ENCODE measurements around the gene PLCB4.
A peak's percentile ranks its signal among the peaks of the same experiment; 100 is the strongest.

Gene PLCB4

DNA sequence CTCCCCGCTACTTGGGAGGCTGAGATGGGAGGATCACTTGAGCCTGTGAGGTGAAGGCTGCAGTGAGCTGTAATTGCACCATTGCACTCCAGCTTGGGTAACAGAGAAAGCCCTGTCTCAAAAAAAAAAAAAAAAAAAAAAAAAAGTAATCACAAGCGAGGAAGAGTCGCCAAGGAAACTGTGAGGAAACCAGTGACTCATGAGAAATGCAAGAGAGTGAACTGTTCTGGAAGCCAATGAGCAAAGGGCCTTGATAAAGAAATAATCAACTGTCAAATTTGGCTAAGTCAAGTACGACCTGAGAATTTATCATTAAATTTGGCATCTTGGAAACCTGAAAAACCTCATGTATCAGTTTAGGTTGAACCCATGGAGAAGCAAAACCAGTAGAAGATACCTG is 429.4 kb downstream of the PLCB4 start:
- DNase-seq (ENCODE audit: low spot score): no peak

- no peak for DNase-seq (ENCODE audit: low spot score)
These were observed 430.4 kb downstream of the PLCB4 start for GRCh38 chr20:9499126-9499899.

DNA sequence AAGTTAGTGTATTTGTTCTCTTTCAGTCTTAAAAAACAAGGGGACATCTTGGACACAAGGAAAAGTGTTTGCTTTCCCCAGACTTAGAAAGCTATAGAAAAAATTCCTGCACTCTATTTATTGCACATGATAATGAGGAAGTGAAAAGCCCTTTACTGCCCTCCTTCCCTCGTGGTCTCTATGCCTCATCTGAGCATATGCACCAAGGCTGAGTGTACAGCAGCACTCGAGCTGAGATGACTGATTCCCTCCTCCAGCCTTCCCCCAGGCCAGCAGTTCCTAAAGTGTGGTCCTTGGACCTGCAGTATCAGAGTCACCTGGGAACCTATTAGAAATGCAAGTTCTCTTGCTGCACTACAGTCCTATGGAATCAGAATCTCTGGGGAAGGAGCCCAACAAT is 431.2 kb downstream of the PLCB4 start:
- DNase-seq (ENCODE audit: low spot score): no peak

GRCh38 chr20:9501473-9501872 is 432.6 kb downstream of the PLCB4 start:
- DNase-seq (ENCODE audit: low spot score): no peak

GRCh38 chr20:9503526-9504245 is 434.8 kb downstream of the PLCB4 start:
- peak; percentile 37 for DNase-seq (ENCODE audit: low spot score)

GRCh38 chr20:9506280-9506821 is 437.5 kb downstream of the PLCB4 start:
- DNase-seq (ENCODE audit: low spot score): peak; percentile 17

GRCh38 chr20:9506964-9507369 is 438.1 kb downstream of the PLCB4 start:
- DNase-seq (ENCODE audit: low spot score): peak; percentile 17

DNA sequence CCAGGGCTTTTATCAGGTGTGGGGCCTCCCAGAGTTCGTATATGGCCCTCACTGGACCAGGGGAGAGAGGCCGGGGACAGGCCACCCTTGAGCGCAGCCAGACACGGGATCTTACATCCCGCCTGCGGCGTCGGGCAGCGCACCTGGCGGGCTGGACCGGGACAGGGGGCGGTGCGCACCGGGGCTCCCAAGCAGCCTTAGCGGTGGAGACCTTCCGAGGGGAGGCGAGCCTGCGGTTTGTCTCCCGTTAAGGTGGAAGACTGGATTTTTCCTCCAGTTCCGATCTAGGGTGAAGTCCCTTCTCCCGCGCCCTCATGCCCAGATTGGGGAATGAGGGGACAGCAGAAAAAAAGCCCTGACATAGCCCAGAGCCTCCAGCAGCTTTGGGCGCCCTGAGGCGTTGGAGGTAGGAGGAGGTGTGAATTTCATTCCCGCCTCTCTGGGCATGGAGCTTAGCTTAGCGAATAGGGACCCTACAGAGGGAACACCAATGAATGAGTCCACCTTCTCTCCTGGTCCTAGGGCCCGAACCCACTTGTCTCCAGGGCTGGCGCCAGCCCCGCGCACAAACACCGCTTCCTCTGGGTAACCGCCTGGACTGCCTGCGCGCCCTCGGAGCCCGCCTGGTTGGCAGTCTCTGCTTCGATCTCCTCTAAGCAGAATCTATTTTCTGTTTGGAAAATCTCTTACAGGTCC is 438.8 kb downstream of the PLCB4 start:
- no peak for DNase-seq (ENCODE audit: low spot score)

- DNase-seq (ENCODE audit: low spot score): no peak
These were observed 439.4 kb downstream of the PLCB4 start for GRCh38 chr20:9508240-9508661.

- no peak for DNase-seq (ENCODE audit: low spot score)
These were observed 439.9 kb downstream of the PLCB4 start for GRCh38 chr20:9508696-9509178.

DNA sequence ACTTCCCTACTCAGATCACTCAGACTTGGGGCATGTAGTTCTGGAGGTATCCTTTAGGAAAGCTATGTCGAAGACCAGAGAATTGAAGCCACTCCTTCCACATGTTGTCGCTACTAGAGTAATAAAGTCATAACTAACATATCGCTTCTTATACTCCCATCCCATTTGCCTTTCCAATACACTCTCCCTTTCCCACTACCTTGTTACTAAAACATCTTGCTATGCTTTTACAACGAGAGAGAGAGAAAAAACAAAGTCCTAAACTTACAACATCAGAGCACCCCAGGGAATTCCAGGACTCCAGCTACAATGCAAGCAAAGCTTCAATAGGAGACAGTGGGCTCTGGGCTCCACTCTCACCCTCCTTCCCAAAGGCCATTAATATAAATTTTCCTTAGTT is 440.4 kb downstream of the PLCB4 start:
- DNase-seq (ENCODE audit: low spot score): no peak

- no peak for DNase-seq (ENCODE audit: low spot score)
These were observed 442.0 kb downstream of the PLCB4 start for GRCh38 chr20:9510911-9511310.

GRCh38 chr20:9514072-9514460 is 445.2 kb downstream of the PLCB4 start:
- DNase-seq (ENCODE audit: low spot score): no peak

- peak; percentile 27 for DNase-seq (ENCODE audit: low spot score)
These were observed 445.8 kb downstream of the PLCB4 start, which contains the start of gene LAMP5 for GRCh38 chr20:9514461-9515213. LAMP5 (plus strand) TSS chr20:9514590; CDS start chr20:9514853, 263 bp downstream.

DNA sequence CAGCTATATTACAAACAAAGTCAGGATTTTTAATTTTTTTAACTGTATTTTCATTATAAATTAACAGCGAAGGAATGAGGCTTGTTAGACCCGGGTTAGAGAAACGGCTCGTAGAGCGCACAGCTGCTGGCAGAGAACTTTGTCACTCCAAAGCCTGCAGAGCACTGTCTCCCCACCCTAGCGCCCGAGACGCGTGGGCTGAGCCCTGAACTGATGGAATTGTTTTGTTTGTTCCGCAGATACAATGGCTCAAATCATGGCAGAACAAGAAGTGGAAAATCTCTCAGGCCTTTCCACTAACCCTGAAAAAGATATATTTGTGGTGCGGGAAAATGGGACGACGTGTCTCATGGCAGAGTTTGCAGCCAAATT is 446.3 kb downstream of the PLCB4 start:
- no peak for DNase-seq (ENCODE audit: low spot score)

- DNase-seq (ENCODE audit: low spot score): no peak
These were observed 446.9 kb downstream of the PLCB4 start for GRCh38 chr20:9515741-9516233.

DNA sequence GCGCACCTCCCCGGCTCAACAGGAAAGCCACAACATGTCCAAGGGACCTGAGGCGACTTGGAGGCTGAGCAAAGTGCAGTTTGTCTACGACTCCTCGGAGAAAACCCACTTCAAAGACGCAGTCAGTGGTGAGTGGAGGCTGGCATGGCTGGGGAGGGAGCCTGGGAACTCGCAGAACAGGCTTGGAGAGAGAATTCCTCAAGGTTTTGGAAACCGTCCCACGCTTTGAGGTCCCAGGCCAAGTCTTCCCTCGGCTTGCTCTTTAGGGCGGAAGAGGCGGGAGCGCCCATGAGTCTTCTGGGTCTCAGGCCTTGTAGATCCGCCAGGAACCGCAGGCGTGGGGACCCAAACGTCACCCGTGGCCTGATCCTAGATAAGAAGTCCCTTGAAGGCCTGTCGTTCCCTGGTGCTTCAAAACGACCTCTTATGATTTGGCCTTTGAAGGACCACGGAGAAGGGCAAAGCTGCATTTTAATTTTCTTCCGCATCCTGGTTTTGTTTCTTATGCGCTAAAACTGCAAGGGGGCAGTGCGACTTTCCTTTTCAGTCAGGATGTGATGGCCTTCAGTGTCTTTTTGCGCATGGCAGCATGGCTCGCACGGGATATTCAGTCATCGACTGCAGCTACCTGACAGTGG is 447.5 kb downstream of the PLCB4 start:
- DNase-seq (ENCODE audit: low spot score): peak; percentile 24

GRCh38 chr20:9517297-9518162 is 448.6 kb downstream of the PLCB4 start:
- no peak for DNase-seq (ENCODE audit: low spot score)

GRCh38 chr20:9518576-9519175 is 449.8 kb downstream of the PLCB4 start:
- no peak for DNase-seq (ENCODE audit: low spot score)

DNA sequence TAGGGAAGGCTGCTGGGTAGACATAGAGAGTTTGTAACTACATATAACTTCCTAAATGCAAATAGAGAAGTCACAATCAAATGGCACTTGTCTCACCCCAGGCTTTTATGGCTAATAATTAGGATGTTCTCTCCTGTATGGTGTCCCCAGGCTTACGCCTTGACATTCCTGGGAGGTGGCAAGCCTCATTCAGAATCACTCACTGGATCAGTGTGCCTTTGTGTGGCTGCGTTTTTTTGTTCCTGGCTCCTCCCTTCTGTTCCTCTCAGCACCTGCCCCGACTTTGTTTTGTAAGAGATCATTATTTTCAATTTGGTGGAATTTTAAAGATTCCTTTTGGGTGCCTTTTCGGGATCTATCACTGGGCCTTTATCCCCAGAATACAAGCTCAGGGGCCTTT is 451.2 kb downstream of the PLCB4 start:
- DNase-seq (ENCODE audit: low spot score): no peak

All from hepatic stellate cell (primary cell).